Thyroid gland (tissue), 4 donors: Measurements from ENCODE around the gene SREBF1.

Experiments used
- CTCF ChIP-seq, 6 experiments: fragments of 200-600 bp in 3 of 6; fragments of 450-650 bp in 3 of 6; sonication (generic) in 3 of 6; IDR thresholded peaks; one replicate each; pipeline ENCODE4 v1.5.1; 2016 to 2019; ENCODE audit warnings: antibody characterized with exemption in 6 of 6, mild to moderate bottlenecking in 2 of 6, inconsistent platforms in 1 of 6, moderate library complexity in 1 of 6
- POLR2A ChIP-seq, 2 donors: fragments of 450-650 bp; IDR thresholded peaks; one replicate each; pipeline ENCODE4 v1.6.1; 2017; ENCODE audit warnings: antibody characterized with exemption in 2 of 2, mild to moderate bottlenecking in 2 of 2, moderate library complexity in 1 of 2

- TF ChIP-seq POLR2A (IDR thresholded peaks at IDR 0.05) (no peak), CTCF (IDR thresholded peaks at IDR 0.05) (no peak)
These were observed 21.8 kb downstream of the SREBF1 start for GRCh38 chr17:17815062-17815406.
